SK-N-SH (cell line): Measurements from ENCODE around the gene LIMK1. TPM values are rescaled to one million over a fixed set of nuclear protein-coding genes. Genes with fewer than 3 reads are reported as not detected.
"Not testable (repeated sequence)": the region's sequence is repeated elsewhere in the genome, so short reads cannot be mapped to it uniquely, and the experiment has no call there.

Experiments used
- CTCF ChIA-PET: fragments of 300-600, 350-600 bp; formaldehyde crosslinking; extraction: SDS; loops from one replicate; lab custom pipeline; 2021; lab: Yijun Ruan, JAX
- POLR2A ChIA-PET: fragments of 350-600 bp; sonication (Branson Sonifier 250); formaldehyde crosslinking; extraction: SDS; loops from one replicate; lab custom pipeline; 2020; ENCODE audit warnings: antibody characterized with exemption, inconsistent platforms; lab: Yijun Ruan, JAX
- DNase-seq: peaks from one replicate; pipeline ENCODE4 v3.0.0; 2012
- H2AFZ ChIP-seq: fragments of 200-600 bp; sonication (generic); 2 replicates; pipeline ENCODE4 v1.8.1; 2016; ENCODE audit warnings: antibody characterized with exemption, mild to moderate bottlenecking, low read depth
- H3F3A ChIP-seq: fragments of 200-600 bp; sonication (generic); replicated peaks from 2 replicates; pipeline ENCODE3; 2016; ENCODE audit warnings: antibody characterized with exemption, mild to moderate bottlenecking; ENCODE audit not compliant: insufficient read depth
- H3K27ac ChIP-seq, 2 experiments: fragments of 200-500 bp in 1 of 2; fragments of 200-600 bp in 1 of 2; sonication (Bioruptor generic) in 1 of 2; sonication (generic), shearing (Covaris generic) in 1 of 2; 2 replicates each; pipeline versions ENCODE4 v1.5.1 to v1.6.1; 2014 to 2016; ENCODE audit warnings: low read depth in 2 of 2, inconsistent platforms in 1 of 2, low read length in 1 of 2, mild to moderate bottlenecking in 1 of 2, mixed read lengths in 1 of 2
- H3K27me3 ChIP-seq: fragments of 200-600 bp; sonication (generic), shearing (Covaris generic); 2 replicates; pipeline ENCODE4 v1.6.1; 2016; ENCODE audit warnings: mixed run types; ENCODE audit not compliant: insufficient read depth
- H3K36me3 ChIP-seq, 2 experiments: fragments of 200-500 bp in 1 of 2; fragments of 200-600 bp in 1 of 2; sonication (Bioruptor generic) in 1 of 2; sonication (generic) in 1 of 2; replicated peaks in 1 of 2; 2 replicates each; pipeline versions ENCODE3 to v1.5.1; 2014 to 2016; ENCODE audit warnings: low read length in 1 of 2, mild to moderate bottlenecking in 1 of 2; ENCODE audit not compliant: insufficient read depth in 2 of 2, control insufficient read depth in 1 of 2
- H3K4me1 ChIP-seq, 2 experiments: fragments of 200-500 bp in 1 of 2; fragments of 200-600 bp in 1 of 2; sonication (Bioruptor generic) in 1 of 2; sonication (generic), shearing (Covaris generic) in 1 of 2; 2 replicates each; pipeline versions ENCODE4 v1.5.1 to v1.6.1; 2014 to 2016; ENCODE audit warnings: low read depth in 1 of 2, low read length in 1 of 2, mixed run types in 1 of 2; ENCODE audit not compliant: insufficient read depth in 2 of 2, control insufficient read depth in 1 of 2
- H3K4me2 ChIP-seq: fragments of 200-600 bp; sonication (generic), shearing (Covaris generic); 2 replicates; pipeline ENCODE4 v1.6.1; 2017; ENCODE audit warnings: mixed run types
- H3K4me3 ChIP-seq, 2 experiments: fragments of 200-500 bp in 1 of 2; fragments of 200-600 bp in 1 of 2; sonication (Bioruptor generic) in 1 of 2; sonication (generic), shearing (Covaris generic) in 1 of 2; 2 replicates each; pipeline versions ENCODE4 v1.5.1 to v1.8.1; 2014 to 2016; ENCODE audit warnings: low read depth in 2 of 2, inconsistent platforms in 1 of 2, low read length in 1 of 2, mild to moderate bottlenecking in 1 of 2, mixed read lengths in 1 of 2, moderate library complexity in 1 of 2
- H3K79me2 ChIP-seq: fragments of 200-600 bp; sonication (generic); 2 replicates; pipeline ENCODE4 v1.8.1; 2017; ENCODE audit warnings: mild to moderate bottlenecking; ENCODE audit not compliant: insufficient read depth
- H3K9ac ChIP-seq: fragments of 200-600 bp; sonication (generic); 2 replicates; pipeline ENCODE4 v1.6.1; 2017; ENCODE audit warnings: mixed run types
- H3K9me2 ChIP-seq: fragments of 200-600 bp; sonication (generic); 2 replicates; pipeline ENCODE4 v1.6.1; 2017; ENCODE audit warnings: mixed run types
- H3K9me3 ChIP-seq: fragments of 200-600 bp; sonication (generic); 2 replicates; pipeline ENCODE4 v1.6.1; 2017; ENCODE audit warnings: mixed run types, mild to moderate bottlenecking, moderate library complexity
- H4K20me1 ChIP-seq: fragments of 200-600 bp; sonication (generic); 2 replicates; pipeline ENCODE4 v1.6.1; 2017; ENCODE audit warnings: mild to moderate bottlenecking, mixed run types; ENCODE audit not compliant: insufficient read depth
- EP300 ChIP-seq, 2 experiments: IDR thresholded peaks; 2 replicates each; pipeline versions ENCODE4 v1.4.0 to v1.6.1; 2012; ENCODE audit warnings: borderline replicate concordance in 1 of 2, low read depth in 1 of 2, low read length in 1 of 2
- EZH2phosphoT487 ChIP-seq: fragments of 200-600 bp; sonication (generic); IDR thresholded peaks from 2 replicates; pipeline ENCODE4 v1.6.1; 2017; ENCODE audit warnings: low read depth, mixed run types, mild to moderate bottlenecking, antibody characterized with exemption, moderate library complexity, borderline replicate concordance
- GATA2 ChIP-seq: sonication (generic); formaldehyde crosslinking; IDR thresholded peaks from 2 replicates; pipeline ENCODE4 v1.5.0; 2020; ENCODE audit warnings: mild to moderate bottlenecking, missing genetic modification reagents
- JUND ChIP-seq: IDR thresholded peaks from 2 replicates; pipeline ENCODE4 v1.4.0; 2012
- RCOR1 ChIP-seq: fragments of 150-350 bp; IDR thresholded peaks from 2 replicates; pipeline ENCODE4 v1.6.1; 2017; ENCODE audit warnings: antibody characterized with exemption, low read length
- SIN3A ChIP-seq: IDR thresholded peaks from 2 replicates; pipeline ENCODE4 v1.6.1; 2012; ENCODE audit warnings: low read depth, mild to moderate bottlenecking, low read length, moderate library complexity, borderline replicate concordance
- TAF1 ChIP-seq: IDR thresholded peaks from 2 replicates; pipeline ENCODE4 v1.6.1; 2012; ENCODE audit warnings: low read depth, mild to moderate bottlenecking, low read length, moderate library complexity, borderline replicate concordance
- WGBS: methylation state at CpG from one replicate; pipeline ENCODE4 v1.1.6; 2017; ENCODE audit warnings: low lambda C conversion rate; 5-methylcytosine and 5-hydroxymethylcytosine counted together
- polyA plus RNA-seq, 3 experiments: library from polyadenylated mRNA; depleted of rRNA; stranded (reverse); fragments of >200 nt; gene quantifications; 2 replicates each; pipeline ENCODE4 v1.2.3, GENCODE V29; 2012
- TF ChIP-seq, protein P1 (sequence below): IDR thresholded peaks from 2 replicates; pipeline ENCODE4 v1.4.0; 2012; ENCODE audit warnings: low read depth
- TF ChIP-seq, protein P2 (sequence below): IDR thresholded peaks from 2 replicates; pipeline ENCODE4 v1.6.1; 2012; ENCODE audit warnings: mild to moderate bottlenecking, low read depth, low read length, moderate library complexity
- TF ChIP-seq, protein P3 (sequence below): fragments of 150-350 bp; IDR thresholded peaks from 2 replicates; pipeline ENCODE4 v1.6.1; 2017; ENCODE audit warnings: antibody characterized with exemption, low read length, low read depth, borderline replicate concordance

The LIMK1 gene
- polyA plus RNA-seq, 1 of the 3 experiments (the other 2 are of a cell fraction), result 86.6 TPM

DNA sequence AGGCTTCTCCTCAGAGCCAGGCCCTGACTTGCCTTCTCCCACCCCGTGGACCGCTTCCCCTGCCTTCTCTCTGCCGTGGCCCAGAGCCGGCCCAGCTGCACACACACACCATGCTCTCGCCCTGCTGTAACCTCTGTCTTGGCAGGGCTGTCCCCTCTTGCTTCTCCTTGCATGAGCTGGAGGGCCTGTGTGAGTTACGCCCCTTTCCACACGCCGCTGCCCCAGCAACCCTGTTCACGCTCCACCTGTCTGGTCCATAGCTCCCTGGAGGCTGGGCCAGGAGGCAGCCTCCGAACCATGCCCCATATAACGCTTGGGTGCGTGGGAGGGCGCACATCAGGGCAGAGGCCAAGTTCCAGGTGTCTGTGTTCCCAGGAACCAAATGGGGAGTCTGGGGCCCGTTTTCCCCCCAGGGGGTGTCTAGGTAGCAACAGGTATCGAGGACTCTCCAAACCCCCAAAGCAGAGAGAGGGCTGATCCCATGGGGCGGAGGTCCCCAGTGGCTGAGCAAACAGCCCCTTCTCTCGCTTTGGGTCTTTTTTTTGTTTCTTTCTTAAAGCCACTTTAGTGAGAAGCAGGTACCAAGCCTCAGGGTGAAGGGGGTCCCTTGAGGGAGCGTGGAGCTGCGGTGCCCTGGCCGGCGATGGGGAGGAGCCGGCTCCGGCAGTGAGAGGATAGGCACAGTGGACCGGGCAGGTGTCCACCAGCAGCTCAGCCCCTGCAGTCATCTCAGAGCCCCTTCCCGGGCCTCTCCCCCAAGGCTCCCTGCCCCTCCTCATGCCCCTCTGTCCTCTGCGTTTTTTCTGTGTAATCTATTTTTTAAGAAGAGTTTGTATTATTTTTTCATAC, 38.0 kb downstream of the LIMK1 start:
- Histone ChIP-seq H3K9me3 (no peaks in the 10 kb centered on the region), H3K79me2 (no peaks in the 10 kb centered on the region), H3K4me2 (no peak overlapping the region), H4K20me1 (no peaks in the 10 kb centered on the region), H3K36me3 (peaks cover 29 to 40% of the 10 kb centered on the region in 2 experiments), H3K27me3 (no peaks in the 10 kb centered on the region), H3K4me3 (no peak overlapping the region), H2AFZ (no peak overlapping the region), H3K9me2 (no peaks in the 10 kb centered on the region), H3K9ac (no peak overlapping the region), H3K4me1 (no peaks in the 10 kb centered on the region), H3K27ac (no peak overlapping the region), H3F3A (peaks cover 13% of the 10 kb centered on the region)
- TF ChIP-seq SIN3A (no peak), RCOR1 (no peak), JUND (no peak), GATA2 (CRISPR knock-in tag) (no peak), TAF1 (no peak), EZH2phosphoT487 (no peak)
- 95% methylated on average over 24 of the region's 26 CpGs for WGBS
- CTCF ChIA-PET, result no interaction called here
- POLR2A ChIA-PET, result no interaction called here
- DNase-seq, result no peak

DNA sequence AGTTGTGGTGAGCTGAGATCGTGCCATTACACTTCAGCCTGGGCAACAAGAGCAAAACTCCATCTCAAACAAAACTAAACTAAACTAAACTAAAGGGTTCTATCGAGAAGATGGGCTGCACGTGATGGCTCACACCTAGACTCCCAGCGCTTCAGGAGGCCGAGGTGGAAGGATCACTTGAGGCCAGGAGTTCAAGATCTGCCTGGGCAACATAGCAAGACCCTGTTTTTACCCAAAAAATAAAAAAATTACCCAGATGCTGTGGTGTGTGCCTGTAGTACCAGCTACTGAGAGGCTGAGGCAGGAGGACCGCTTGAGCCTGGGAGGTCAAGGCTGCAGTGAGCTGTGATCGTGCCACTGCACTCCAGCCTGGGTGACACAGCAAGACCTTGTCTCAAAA, 40.3 kb downstream of the LIMK1 start:
- H3K4me1 ChIP-seq, H2AFZ ChIP-seq, CTCF ChIA-PET, H3K4me3 ChIP-seq, H4K20me1 ChIP-seq, H3K4me2 ChIP-seq, H3K27me3 ChIP-seq, H3K9ac ChIP-seq, POLR2A ChIA-PET, H3K9me3 ChIP-seq, H3K9me2 ChIP-seq, H3K79me2 ChIP-seq, DNase-seq, H3K27ac ChIP-seq: not testable (repeated sequence)
- peaks cover 21% of the 10 kb centered on the region for H3F3A ChIP-seq
- WGBS, result 90% methylated on average over 7 of the region's 7 CpGs
- H3K36me3 ChIP-seq, result peaks cover 24 to 31% of the 10 kb centered on the region in 2 experiments

DNA sequence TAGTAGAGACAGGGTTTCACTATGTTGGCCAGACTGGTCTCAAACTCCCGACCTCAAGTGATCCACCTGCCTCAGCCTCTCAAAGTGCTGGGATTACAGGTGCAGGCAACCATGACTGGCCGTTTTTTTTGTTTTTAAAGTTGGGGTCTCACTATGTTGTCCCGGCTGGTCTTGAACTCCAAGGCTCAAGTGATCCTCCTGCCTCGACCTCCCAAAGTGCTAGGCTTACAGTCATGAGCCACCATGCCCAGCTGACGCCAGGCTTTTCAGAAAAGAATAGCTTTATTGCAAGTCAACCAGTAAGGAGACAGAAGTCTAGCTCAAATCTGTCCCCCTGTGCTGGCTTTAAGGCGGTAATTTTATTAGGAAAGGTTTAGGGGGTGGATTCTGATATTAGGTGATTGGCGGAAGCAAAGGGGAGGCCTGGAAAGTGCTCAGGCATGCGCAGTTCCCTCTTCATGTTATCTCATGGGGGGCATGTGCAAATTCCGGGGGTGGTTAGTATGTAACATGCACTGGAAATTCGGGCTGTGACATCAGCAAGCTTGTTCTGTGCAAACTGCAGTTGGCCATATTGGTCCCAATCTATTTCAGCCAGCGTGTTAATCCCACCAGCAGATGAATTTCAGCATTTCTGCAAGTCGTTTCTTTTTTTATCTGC, 42.7 kb downstream of the LIMK1 start:
- Histone ChIP-seq H4K20me1 (no peaks in the 10 kb centered on the region), H3K4me1 (no peaks in the 10 kb centered on the region), H2AFZ (no peak overlapping the region), H3F3A (peaks cover 28% of the 10 kb centered on the region), H3K36me3 (peaks cover 8 to 17% of the 10 kb centered on the region in 2 experiments), H3K9me2 (no peaks in the 10 kb centered on the region), H3K79me2 (no peaks in the 10 kb centered on the region), H3K27ac (no peak overlapping the region), H3K27me3 (no peaks in the 10 kb centered on the region), H3K9ac (no peak overlapping the region), H3K4me3 (no peak overlapping the region), H3K4me2 (no peak overlapping the region), H3K9me3 (no peaks in the 10 kb centered on the region)
- TF ChIP-seq, protein P1, sequence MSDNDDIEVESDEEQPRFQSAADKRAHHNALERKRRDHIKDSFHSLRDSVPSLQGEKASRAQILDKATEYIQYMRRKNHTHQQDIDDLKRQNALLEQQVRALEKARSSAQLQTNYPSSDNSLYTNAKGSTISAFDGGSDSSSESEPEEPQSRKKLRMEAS, result no peak
- TF ChIP-seq, protein P2, sequence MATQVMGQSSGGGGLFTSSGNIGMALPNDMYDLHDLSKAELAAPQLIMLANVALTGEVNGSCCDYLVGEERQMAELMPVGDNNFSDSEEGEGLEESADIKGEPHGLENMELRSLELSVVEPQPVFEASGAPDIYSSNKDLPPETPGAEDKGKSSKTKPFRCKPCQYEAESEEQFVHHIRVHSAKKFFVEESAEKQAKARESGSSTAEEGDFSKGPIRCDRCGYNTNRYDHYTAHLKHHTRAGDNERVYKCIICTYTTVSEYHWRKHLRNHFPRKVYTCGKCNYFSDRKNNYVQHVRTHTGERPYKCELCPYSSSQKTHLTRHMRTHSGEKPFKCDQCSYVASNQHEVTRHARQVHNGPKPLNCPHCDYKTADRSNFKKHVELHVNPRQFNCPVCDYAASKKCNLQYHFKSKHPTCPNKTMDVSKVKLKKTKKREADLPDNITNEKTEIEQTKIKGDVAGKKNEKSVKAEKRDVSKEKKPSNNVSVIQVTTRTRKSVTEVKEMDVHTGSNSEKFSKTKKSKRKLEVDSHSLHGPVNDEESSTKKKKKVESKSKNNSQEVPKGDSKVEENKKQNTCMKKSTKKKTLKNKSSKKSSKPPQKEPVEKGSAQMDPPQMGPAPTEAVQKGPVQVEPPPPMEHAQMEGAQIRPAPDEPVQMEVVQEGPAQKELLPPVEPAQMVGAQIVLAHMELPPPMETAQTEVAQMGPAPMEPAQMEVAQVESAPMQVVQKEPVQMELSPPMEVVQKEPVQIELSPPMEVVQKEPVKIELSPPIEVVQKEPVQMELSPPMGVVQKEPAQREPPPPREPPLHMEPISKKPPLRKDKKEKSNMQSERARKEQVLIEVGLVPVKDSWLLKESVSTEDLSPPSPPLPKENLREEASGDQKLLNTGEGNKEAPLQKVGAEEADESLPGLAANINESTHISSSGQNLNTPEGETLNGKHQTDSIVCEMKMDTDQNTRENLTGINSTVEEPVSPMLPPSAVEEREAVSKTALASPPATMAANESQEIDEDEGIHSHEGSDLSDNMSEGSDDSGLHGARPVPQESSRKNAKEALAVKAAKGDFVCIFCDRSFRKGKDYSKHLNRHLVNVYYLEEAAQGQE, result no peak
- TF ChIP-seq GATA2 (CRISPR knock-in tag), result no peak
- TF ChIP-seq EP300 (IDR thresholded peaks at IDR 0.05; ENCODE audit: borderline replicate concordance in 1 of 2, low read depth in 1 of 2, low read length in 1 of 2), result no peak
- TF ChIP-seq JUND, result no peak
- TF ChIP-seq RCOR1, result no peak
- TF ChIP-seq, protein P3, sequence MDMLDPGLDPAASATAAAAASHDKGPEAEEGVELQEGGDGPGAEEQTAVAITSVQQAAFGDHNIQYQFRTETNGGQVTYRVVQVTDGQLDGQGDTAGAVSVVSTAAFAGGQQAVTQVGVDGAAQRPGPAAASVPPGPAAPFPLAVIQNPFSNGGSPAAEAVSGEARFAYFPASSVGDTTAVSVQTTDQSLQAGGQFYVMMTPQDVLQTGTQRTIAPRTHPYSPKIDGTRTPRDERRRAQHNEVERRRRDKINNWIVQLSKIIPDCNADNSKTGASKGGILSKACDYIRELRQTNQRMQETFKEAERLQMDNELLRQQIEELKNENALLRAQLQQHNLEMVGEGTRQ, result no peak
- TF ChIP-seq SIN3A, result no peak
- ChIA-PET CTCF (no interaction called here), POLR2A (no interaction called here)
- DNase-seq, result no peak
- WGBS, result 74% methylated on average over 12 of the region's 12 CpGs
